GM23338 (cell line): ENCODE data around the gene ANKRD18B. TPM values are rescaled to one million over a fixed set of nuclear protein-coding genes. Genes with fewer than 3 reads are reported as not detected.

ENCODE experiments used
- ATAC-seq: fragments of 200-7000 bp; cut with Tn5 transposase; 3 replicates; pipeline ENCODE4 v1.9.1; 2020
- DNase-seq: peaks from one replicate; pipeline ENCODE4 v3.0.0-alpha.2; 2015; ENCODE audit warnings: low spot score
- H2AFZ ChIP-seq: fragments of 200-600 bp; sonication (generic); 2 replicates; pipeline ENCODE4 v1.8.0; 2016; ENCODE audit warnings: antibody characterized with exemption, mild to moderate bottlenecking, moderate library complexity
- H3F3A ChIP-seq: fragments of 200-600 bp; sonication (generic); replicated peaks from 2 replicates; pipeline ENCODE4 v1.8.0; 2017; ENCODE audit warnings: antibody characterized with exemption, mixed run types, low read depth
- H3K27ac ChIP-seq: fragments of 200-600 bp; sonication (generic); 2 replicates; pipeline ENCODE4 v1.6.1; 2016; ENCODE audit warnings: low read depth
- H3K27me3 ChIP-seq: fragments of 200-600 bp; sonication (generic); 2 replicates; pipeline ENCODE4 v1.8.0; 2016; ENCODE audit warnings: mild to moderate bottlenecking, mixed run types, moderate library complexity; ENCODE audit not compliant: insufficient read depth
- H3K36me3 ChIP-seq: fragments of 200-600 bp; sonication (generic); 2 replicates; pipeline ENCODE4 v1.8.0; 2016; ENCODE audit warnings: mild to moderate bottlenecking; ENCODE audit not compliant: insufficient read depth
- H3K4me1 ChIP-seq: fragments of 200-600 bp; sonication (generic); 2 replicates; pipeline ENCODE4 v1.8.0; 2016; ENCODE audit warnings: mild to moderate bottlenecking, moderate library complexity; ENCODE audit not compliant: insufficient read depth
- H3K4me2 ChIP-seq: fragments of 200-600 bp; sonication (generic); 2 replicates; pipeline ENCODE4 v1.7.1; 2017; ENCODE audit warnings: mixed run types
- H3K4me3 ChIP-seq: fragments of 200-600 bp; sonication (generic); 2 replicates; pipeline ENCODE4 v1.6.1; 2016; ENCODE audit warnings: mixed run types
- H3K79me2 ChIP-seq: fragments of 200-600 bp; sonication (generic); replicated peaks from 2 replicates; pipeline ENCODE4 v1.8.0; 2017; ENCODE audit warnings: mild to moderate bottlenecking; ENCODE audit not compliant: insufficient read depth
- H3K9me2 ChIP-seq: fragments of 200-600 bp; sonication (generic); 2 replicates; pipeline ENCODE4 v1.8.0; 2017; ENCODE audit not compliant: insufficient read depth
- H4K20me1 ChIP-seq: fragments of 200-600 bp; sonication (generic); replicated peaks from 2 replicates; pipeline ENCODE4 v1.8.0; 2017; ENCODE audit warnings: mild to moderate bottlenecking; ENCODE audit not compliant: insufficient read depth
- H3K27ac Mint-ChIP-seq: 2 replicates; pipeline ENCODE4 v1.8.0; 2020; ENCODE audit warnings: inconsistent platforms, mild to moderate bottlenecking, moderate library complexity, mixed read lengths
- H3K27me3 Mint-ChIP-seq: 3 replicates; pipeline ENCODE4 v1.8.0; 2022; ENCODE audit warnings: low read depth, mild to moderate bottlenecking, moderate library complexity, mixed read lengths, inconsistent platforms; ENCODE audit not compliant: insufficient read depth, poor library complexity
- H3K36me3 Mint-ChIP-seq: 3 replicates; pipeline ENCODE4 v1.8.0; 2021; ENCODE audit warnings: low read depth, mild to moderate bottlenecking, inconsistent platforms, moderate library complexity, mixed read lengths
- H3K4me1 Mint-ChIP-seq: 3 replicates; pipeline ENCODE4 v1.8.0; 2020; ENCODE audit warnings: mild to moderate bottlenecking, inconsistent platforms, mixed read lengths
- H3K4me3 Mint-ChIP-seq: 3 replicates; pipeline ENCODE4 v1.8.0; 2021; ENCODE audit warnings: moderate library complexity, mild to moderate bottlenecking, inconsistent platforms, mixed read lengths
- H3K9me3 Mint-ChIP-seq: 3 replicates; pipeline ENCODE4 v1.8.0; 2020; ENCODE audit warnings: moderate library complexity, mild to moderate bottlenecking, inconsistent platforms, mixed read lengths
- CREB1 ChIP-seq: fragments of 250-450 bp; sonication (Bioruptor Pico); IDR thresholded peaks from 2 replicates; pipeline ENCODE4 v1.5.0; 2020; ENCODE audit warnings: low read depth, mild to moderate bottlenecking, moderate library complexity
- ETS1 ChIP-seq: IDR thresholded peaks from 2 replicates; pipeline ENCODE4 v1.6.1; 2016; ENCODE audit warnings: antibody characterized with exemption
- EZH2 ChIP-seq: fragments of 200-600 bp; sonication (generic); IDR thresholded peaks from one replicate; pipeline ENCODE4 v1.8.0; 2017; ENCODE audit warnings: antibody characterized with exemption, mild to moderate bottlenecking, low read depth; ENCODE audit not compliant: unreplicated experiment
- EZH2phosphoT487 ChIP-seq: fragments of 200-600 bp; sonication (generic); IDR thresholded peaks from one replicate; pipeline ENCODE4 v1.8.1; 2018; ENCODE audit warnings: antibody characterized with exemption; ENCODE audit not compliant: unreplicated experiment
- NANOG ChIP-seq: IDR thresholded peaks from 2 replicates; pipeline ENCODE4 v1.6.1; 2016; ENCODE audit warnings: antibody characterized with exemption, borderline replicate concordance
- REST ChIP-seq: IDR thresholded peaks from one replicate; pipeline ENCODE4 v1.6.1; 2018; ENCODE audit warnings: antibody characterized with exemption; ENCODE audit not compliant: unreplicated experiment
- STAT1 ChIP-seq: IDR thresholded peaks from one replicate; pipeline ENCODE4 v1.6.1; 2016; ENCODE audit warnings: antibody characterized with exemption; ENCODE audit not compliant: unreplicated experiment
- ZNF114 ChIP-seq: fragments of 250-450 bp; sonication (Bioruptor Pico); IDR thresholded peaks from 2 replicates; pipeline ENCODE4 v1.5.0; 2020; ENCODE audit warnings: mild to moderate bottlenecking, moderate library complexity
- ZNF331 ChIP-seq: fragments of 250-450 bp; sonication (Bioruptor Pico); IDR thresholded peaks from 2 replicates; pipeline ENCODE4 v1.5.0; 2020; ENCODE audit warnings: low read depth, mild to moderate bottlenecking, moderate library complexity
- ZNF462 ChIP-seq: fragments of 250-450 bp; sonication (Bioruptor Pico); IDR thresholded peaks from 2 replicates; pipeline ENCODE4 v1.5.0; 2020; ENCODE audit warnings: mild to moderate bottlenecking, moderate library complexity
- polyA plus RNA-seq: library from polyadenylated mRNA; unstranded; fragments of >200 nt; fragmentation: Nextera tagmentation; extraction: Ambion mirVana; gene quantifications from 2 replicates; pipeline ENCODE4 v1.2.1, GENCODE V29; 2016
- total RNA-seq: library from RNA; depleted of rRNA; stranded (reverse); fragments of >200 nt; shearing (Covaris generic); gene quantifications from 2 replicates; pipeline ENCODE4 v1.2.3, GENCODE V29; 2014
- TF ChIP-seq, protein P1 (sequence below), 2 experiments: fragments of 200-600 bp in 1 of 2; sonication (generic) in 1 of 2; conservative IDR thresholded peaks; 2 replicates each; pipeline versions ENCODE4 v1.5.1 to v1.6.1; 2016 to 2017; ENCODE audit warnings: antibody characterized with exemption in 2 of 2, low read depth in 2 of 2, mild to moderate bottlenecking in 2 of 2, moderate library complexity in 1 of 2

The ANKRD18B gene
- total and polyA plus RNA-seq, 2 experiments from 2014 or later: 4.1 to 9.2 TPM

DNA sequence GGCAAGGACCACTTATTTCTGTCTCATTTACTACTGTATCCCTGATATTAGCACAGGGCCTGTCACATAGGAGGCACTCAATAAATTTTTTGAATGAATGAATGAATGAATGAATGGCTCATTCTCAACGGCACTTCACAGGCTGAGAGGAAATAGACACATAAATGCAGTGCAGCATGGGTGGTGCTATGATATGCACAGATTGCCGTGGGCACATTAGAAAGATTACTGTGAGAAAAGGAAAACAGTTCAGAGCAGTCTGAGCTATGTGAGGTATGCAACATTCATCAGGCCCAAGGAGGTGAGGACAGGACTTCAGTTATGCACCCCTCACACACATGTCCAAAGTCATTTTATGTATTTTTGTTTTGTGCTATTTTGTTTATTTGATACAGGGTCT is 43.9 kb upstream of the ANKRD18B start:
- Histone ChIP-seq H3K4me3 (no peak overlapping the region), H2AFZ (no peak overlapping the region), H3K79me2 (no peaks in the 10 kb centered on the region), H3K27me3 (no peaks in the 10 kb centered on the region), H3K27ac (no peak overlapping the region), H3K4me2 (no peak overlapping the region), H3K36me3 (no peaks in the 10 kb centered on the region), H3F3A (no peaks in the 10 kb centered on the region), H3K9me2 (no peaks in the 10 kb centered on the region), H3K4me1 (no peaks in the 10 kb centered on the region), H4K20me1 (no peaks in the 10 kb centered on the region)
- no peaks in the 10 kb centered on the region; the same call in 2 of the 3 replicates for H3K4me1 Mint-ChIP-seq
- no peak overlapping the region for H3K27ac Mint-ChIP-seq
- TF ChIP-seq CREB1 (CRISPR knock-in tag) (no peak), EZH2 (no peak), ZNF331 (no peak), ZNF114 (no peak), REST (no peak), ETS1 (no peak), STAT1 (no peak), NANOG (no peak), EZH2phosphoT487 (no peak), ZNF462 (no peak)
- TF ChIP-seq, protein P1, sequence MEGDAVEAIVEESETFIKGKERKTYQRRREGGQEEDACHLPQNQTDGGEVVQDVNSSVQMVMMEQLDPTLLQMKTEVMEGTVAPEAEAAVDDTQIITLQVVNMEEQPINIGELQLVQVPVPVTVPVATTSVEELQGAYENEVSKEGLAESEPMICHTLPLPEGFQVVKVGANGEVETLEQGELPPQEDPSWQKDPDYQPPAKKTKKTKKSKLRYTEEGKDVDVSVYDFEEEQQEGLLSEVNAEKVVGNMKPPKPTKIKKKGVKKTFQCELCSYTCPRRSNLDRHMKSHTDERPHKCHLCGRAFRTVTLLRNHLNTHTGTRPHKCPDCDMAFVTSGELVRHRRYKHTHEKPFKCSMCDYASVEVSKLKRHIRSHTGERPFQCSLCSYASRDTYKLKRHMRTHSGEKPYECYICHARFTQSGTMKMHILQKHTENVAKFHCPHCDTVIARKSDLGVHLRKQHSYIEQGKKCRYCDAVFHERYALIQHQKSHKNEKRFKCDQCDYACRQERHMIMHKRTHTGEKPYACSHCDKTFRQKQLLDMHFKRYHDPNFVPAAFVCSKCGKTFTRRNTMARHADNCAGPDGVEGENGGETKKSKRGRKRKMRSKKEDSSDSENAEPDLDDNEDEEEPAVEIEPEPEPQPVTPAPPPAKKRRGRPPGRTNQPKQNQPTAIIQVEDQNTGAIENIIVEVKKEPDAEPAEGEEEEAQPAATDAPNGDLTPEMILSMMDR (conservative IDR thresholded peaks at IDR 0.05; ENCODE audit: low read depth in 2 of 2): no peak
- ATAC-seq: no peak
- DNase-seq: no peak
- no peaks in the 10 kb centered on the region for H3K9me3 Mint-ChIP-seq
- H3K4me3 Mint-ChIP-seq: no peak overlapping the region
- H3K36me3 Mint-ChIP-seq: no peaks in the 10 kb centered on the region
- peaks cover 4% of the 10 kb centered on the region for H3K27me3 Mint-ChIP-seq
